GM12878 (cell line): ENCODE measurements around the gene TMPRSS11A. TPM values are rescaled to one million over a fixed set of nuclear protein-coding genes. Genes with fewer than 3 reads are reported as not detected.

ENCODE experiments used
- ATAC-seq: fragments of 200-7000 bp; cut with Tn5 transposase; 3 replicates; pipeline ENCODE4 v1.9.1; 2020; ENCODE audit warnings: mild to moderate bottlenecking, moderate library complexity
- BruUV-seq: library from RNA; stranded (reverse); fragments of 400-500 nt; replicated peaks from 2 replicates; lab custom pipeline; 2021; lab: Mats Ljungman, UMichigan
- CTCF ChIA-PET: fragments of 300-600 bp; sonication (Branson Sonifier 250); formaldehyde crosslinking; extraction: SDS; loops from one replicate; lab custom pipeline; 2021; ENCODE audit warnings: inconsistent platforms; lab: Yijun Ruan, JAX
- POLR2A ChIA-PET: fragments of 350-600 bp; formaldehyde crosslinking; extraction: SDS; loops from one replicate; lab custom pipeline; 2021; ENCODE audit warnings: inconsistent platforms; lab: Charles Lee
- RAD21 ChIA-PET: fragments of 300-600 bp; sonication (Branson Sonifier 250); formaldehyde crosslinking; loops from one replicate; lab custom pipeline; 2023; ENCODE audit warnings: antibody characterized with exemption; ENCODE audit not compliant: unreplicated experiment; lab: Charles Lee
- SMC1A ChIA-PET: fragments of 300-600 bp; sonication (Branson Sonifier 250); formaldehyde crosslinking; loops from one replicate; lab custom pipeline; 2023; ENCODE audit not compliant: unreplicated experiment, uncharacterized antibody; lab: Charles Lee
- DNase-seq: peaks from one replicate; pipeline ENCODE4 v3.0.0-alpha.2; 2011; ENCODE audit warnings: low read depth, low spot score
- FAIRE-seq: peaks from 3 replicates; lab custom pipeline; 2011; peaks lifted over from hg19 to GRCh38; lab: Jason Lieb, UNC
- H2AFZ ChIP-seq: 2 replicates; pipeline ENCODE4 v1.6.0; 2011; ENCODE audit warnings: low read depth, low read length, control low read depth; ENCODE audit not compliant: control insufficient read depth
- H3K27ac ChIP-seq: 2 replicates; pipeline ENCODE4 v1.5.1; 2011; ENCODE audit warnings: control low read depth; ENCODE audit not compliant: control insufficient read depth, insufficient read depth
- H3K27me3 ChIP-seq, 2 experiments: replicated peaks in 1 of 2; 2 replicates each; pipeline versions ENCODE4 v1.6.0 to v1.6.1; 2011; ENCODE audit warnings: low read length in 1 of 2; ENCODE audit not compliant: control insufficient read depth in 2 of 2, insufficient read depth in 2 of 2
- H3K36me3 ChIP-seq, 2 experiments: 2 replicates each; pipeline ENCODE4 v1.5.1; 2011; ENCODE audit warnings: low read length in 1 of 2; ENCODE audit not compliant: control insufficient read depth in 2 of 2, insufficient read depth in 2 of 2
- H3K4me1 ChIP-seq: 2 replicates; pipeline ENCODE4 v1.6.1; 2011; ENCODE audit warnings: mild to moderate bottlenecking, low read length, moderate library complexity, mixed read lengths; ENCODE audit not compliant: control insufficient read depth, insufficient read depth
- H3K4me2 ChIP-seq: 2 replicates; pipeline ENCODE4 v1.6.0; 2011; ENCODE audit warnings: control low read depth; ENCODE audit not compliant: control insufficient read depth, insufficient read depth
- H3K4me3 ChIP-seq: fragments of 200-600 bp; sonication (generic); 2 replicates; pipeline ENCODE4 v1.5.1; 2016
- H3K79me2 ChIP-seq: 2 replicates; pipeline ENCODE4 v1.6.0; 2011; ENCODE audit warnings: low read length; ENCODE audit not compliant: control insufficient read depth, insufficient read depth
- H3K9ac ChIP-seq: 2 replicates; pipeline ENCODE4 v1.8.0; 2011; ENCODE audit warnings: low read length, control low read depth, mixed read lengths; ENCODE audit not compliant: control insufficient read depth, insufficient read depth
- H3K9me3 ChIP-seq: replicated peaks from 3 replicates; pipeline ENCODE4 v1.5.1; 2011; ENCODE audit warnings: mild to moderate bottlenecking, low read length; ENCODE audit not compliant: control insufficient read depth, insufficient read depth
- H4K20me1 ChIP-seq: 2 replicates; pipeline ENCODE4 v1.6.0; 2011; ENCODE audit not compliant: control insufficient read depth, insufficient read depth
- ASH2L ChIP-seq: fragments of 300-600, 200-600 bp; sonication (generic); IDR thresholded peaks from 2 replicates; pipeline ENCODE4 v1.6.1; 2017; ENCODE audit warnings: low read depth, mild to moderate bottlenecking, borderline replicate concordance
- ATF3 ChIP-seq: IDR thresholded peaks from 2 replicates; pipeline ENCODE4 v1.6.1; 2011; ENCODE audit warnings: low read depth, mild to moderate bottlenecking, low read length, moderate library complexity, borderline replicate concordance; ENCODE audit errors: extremely low read depth
- EED ChIP-seq: sonication (generic); IDR thresholded peaks from 2 replicates; pipeline ENCODE4 v1.6.1; 2016; ENCODE audit warnings: antibody characterized with exemption, low read depth
- ELK1 ChIP-seq: IDR thresholded peaks from 2 replicates; pipeline ENCODE4 v1.6.1; 2012; ENCODE audit warnings: low read depth, low read length, improper control_type of control experiment
- HCFC1 ChIP-seq: fragments of 150-350 bp; IDR thresholded peaks from 2 replicates; pipeline ENCODE4 v1.6.1; 2014; ENCODE audit warnings: low read length
- MAX ChIP-seq: IDR thresholded peaks from 2 replicates; pipeline ENCODE4 v1.6.1; 2012; ENCODE audit warnings: low read depth, low read length, improper control_type of control experiment
- MYB ChIP-seq: fragments of 150-350 bp; IDR thresholded peaks from 2 replicates; pipeline ENCODE4 v1.6.1; 2014; ENCODE audit warnings: mild to moderate bottlenecking, low read depth, low read length, borderline replicate concordance
- POLR2A ChIP-seq: IDR thresholded peaks from 2 replicates; pipeline ENCODE4 v1.6.1; 2011; ENCODE audit warnings: low read depth, mild to moderate bottlenecking, low read length
- POLR2AphosphoS5 ChIP-seq: IDR thresholded peaks from 2 replicates; pipeline ENCODE4 v1.6.1; 2011; ENCODE audit warnings: mild to moderate bottlenecking, low read length, inconsistent platforms
- RBBP5 ChIP-seq: fragments of 200-600 bp; sonication (generic); conservative IDR thresholded peaks from 2 replicates; pipeline ENCODE4 v1.6.1; 2016
- ZBTB11 ChIP-seq: fragments of 450-650 bp; formaldehyde crosslinking; IDR thresholded peaks from 2 replicates; pipeline ENCODE4 v1.5.0; 2022; ENCODE audit warnings: mild to moderate bottlenecking, missing genetic modification characterization
- WGBS: methylation state at CpG from one replicate; pipeline ENCODE4 v1.1.6; 2016; ENCODE audit warnings: low lambda C conversion rate; ENCODE audit not compliant: insufficient replicate concordance, insufficient coverage; ENCODE audit errors: missing lambda C conversion rate; 5-methylcytosine and 5-hydroxymethylcytosine counted together
- in situ Hi-C: fragments of 300-500 bp; cut with MboI; formaldehyde crosslinking; loops from 9 replicates; pipeline ENCODE4 v1.14.3; 2018; ENCODE audit warnings: mixed read lengths
- intact Hi-C: fragments of 100-400 bp; cut with micrococcal nuclease; formaldehyde crosslinking; loops from one replicate; pipeline ENCODE4 v1.14.2; 2022; ENCODE audit not compliant: unreplicated experiment
- polyA plus RNA-seq, 11 experiments: library from polyadenylated mRNA; depleted of rRNA in 4 of 11; unstranded in 6 of 11; stranded (reverse) in 5 of 11; fragments of >200 nt; fragmentation: Nextera tagmentation in 4 of 11; fragmentation: Illumina TruSeq in 1 of 11; extraction: Ambion mirVana in 4 of 11; extraction: Trizol in 1 of 11; gene quantifications; 1 replicate in 1 of 11; 2 replicates in 10 of 11; pipeline versions ENCODE4 v1.2.1 to v1.2.3, GENCODE V29; 2011 to 2016; ENCODE audit warnings: inconsistent platforms in 2 of 11, missing spikeins in 2 of 11, low read depth in 1 of 11
- total RNA-seq, 4 experiments: library from RNA; depleted of rRNA in 3 of 4; stranded (reverse); fragments of >200 nt in 3 of 4; fragmentation: Illumina TruSeq in 1 of 4; extraction: Trizol in 1 of 4; gene quantifications; 2 replicates each; pipeline versions ENCODE4 v1.2.1 to v1.2.3, GENCODE V29; 2013 to 2021
- TF ChIP-seq, protein P1 (sequence below): IDR thresholded peaks from 2 replicates; pipeline ENCODE4 v1.6.1; 2012; ENCODE audit warnings: improper control_type of control experiment, low read depth, low read length; ENCODE audit not compliant: insufficient replicate concordance

Gene TMPRSS11A
- total and polyA plus RNA-seq, 10 of the 15 experiments (the other 5 are each of a cell fraction or from before 2014, with no cell fraction given) = 0.02 TPM; not detected in 9

DNA sequence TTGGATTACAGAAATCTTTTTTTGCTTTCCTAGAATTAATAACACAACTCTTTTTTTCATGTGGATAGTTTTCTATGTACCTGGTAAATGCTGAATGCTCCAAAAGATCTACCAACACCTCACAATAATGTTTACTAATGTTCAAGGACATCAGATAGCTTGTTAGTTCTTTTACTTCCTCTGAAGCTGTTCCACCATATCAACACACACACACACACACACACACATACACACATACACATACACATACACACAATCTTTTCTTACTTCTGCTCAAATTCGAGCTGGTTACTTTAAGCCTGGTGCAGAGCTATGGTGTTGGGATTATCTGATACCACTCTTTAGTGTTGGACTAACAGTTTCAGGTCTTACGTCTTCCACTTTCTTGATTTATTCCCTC, 51.2 kb downstream of the TMPRSS11A start:
- Histone ChIP-seq H3K9ac (no peak overlapping the region), H3K79me2 (no peaks in the 10 kb centered on the region), H3K9me3 (no peaks in the 10 kb centered on the region), H3K4me2 (no peak overlapping the region), H3K27me3 (no peaks in the 10 kb centered on the region), H3K4me1 (no peaks in the 10 kb centered on the region), H3K27ac (no peak overlapping the region), H4K20me1 (no peaks in the 10 kb centered on the region), H2AFZ (no peak overlapping the region), H3K36me3 (no peaks in the 10 kb centered on the region), H3K4me3 (no peak overlapping the region)
- ChIA-PET SMC1A (interaction anchor here (0.8 to 4.4 kb wide), 5 partner anchors 14 to 368 kb away, joined by 3 to 14 read pairs (median 4); no protein-coding TSS in a partner anchor), POLR2A (no interaction called here), CTCF (interaction anchor here (0.6 to 3.9 kb wide), 11 partner anchors 11 to 369 kb away, joined by 3 to 29 read pairs (median 5); no protein-coding TSS in a partner anchor), RAD21 (interaction anchor here (0.7 to 1.5 kb wide), 2 partner anchors 357 to 362 kb away, joined by 3 to 4 read pairs; no protein-coding TSS in a partner anchor)
- FAIRE-seq (no peak), ATAC-seq (no peak), DNase-seq (no peak)
- intact Hi-C loops (loop anchor here (10.0 kb wide), 2 partner anchors 167 to 263 kb away; no protein-coding TSS in a partner anchor), in situ Hi-C loops (no loop called here)
- BruUV-seq = no TSS peak
- WGBS = 44% methylated on average over 2 of the region's 2 CpGs
- TF ChIP-seq MYB (no peak), ASH2L (no peak), ELK1 (no peak), ZBTB11 (no peak), RBBP5 (no peak), MAX (no peak), POLR2AphosphoS5 (no peak), HCFC1 (no peak), ATF3 (no peak), POLR2A (no peak), EED (no peak)
- TF ChIP-seq, protein P1, sequence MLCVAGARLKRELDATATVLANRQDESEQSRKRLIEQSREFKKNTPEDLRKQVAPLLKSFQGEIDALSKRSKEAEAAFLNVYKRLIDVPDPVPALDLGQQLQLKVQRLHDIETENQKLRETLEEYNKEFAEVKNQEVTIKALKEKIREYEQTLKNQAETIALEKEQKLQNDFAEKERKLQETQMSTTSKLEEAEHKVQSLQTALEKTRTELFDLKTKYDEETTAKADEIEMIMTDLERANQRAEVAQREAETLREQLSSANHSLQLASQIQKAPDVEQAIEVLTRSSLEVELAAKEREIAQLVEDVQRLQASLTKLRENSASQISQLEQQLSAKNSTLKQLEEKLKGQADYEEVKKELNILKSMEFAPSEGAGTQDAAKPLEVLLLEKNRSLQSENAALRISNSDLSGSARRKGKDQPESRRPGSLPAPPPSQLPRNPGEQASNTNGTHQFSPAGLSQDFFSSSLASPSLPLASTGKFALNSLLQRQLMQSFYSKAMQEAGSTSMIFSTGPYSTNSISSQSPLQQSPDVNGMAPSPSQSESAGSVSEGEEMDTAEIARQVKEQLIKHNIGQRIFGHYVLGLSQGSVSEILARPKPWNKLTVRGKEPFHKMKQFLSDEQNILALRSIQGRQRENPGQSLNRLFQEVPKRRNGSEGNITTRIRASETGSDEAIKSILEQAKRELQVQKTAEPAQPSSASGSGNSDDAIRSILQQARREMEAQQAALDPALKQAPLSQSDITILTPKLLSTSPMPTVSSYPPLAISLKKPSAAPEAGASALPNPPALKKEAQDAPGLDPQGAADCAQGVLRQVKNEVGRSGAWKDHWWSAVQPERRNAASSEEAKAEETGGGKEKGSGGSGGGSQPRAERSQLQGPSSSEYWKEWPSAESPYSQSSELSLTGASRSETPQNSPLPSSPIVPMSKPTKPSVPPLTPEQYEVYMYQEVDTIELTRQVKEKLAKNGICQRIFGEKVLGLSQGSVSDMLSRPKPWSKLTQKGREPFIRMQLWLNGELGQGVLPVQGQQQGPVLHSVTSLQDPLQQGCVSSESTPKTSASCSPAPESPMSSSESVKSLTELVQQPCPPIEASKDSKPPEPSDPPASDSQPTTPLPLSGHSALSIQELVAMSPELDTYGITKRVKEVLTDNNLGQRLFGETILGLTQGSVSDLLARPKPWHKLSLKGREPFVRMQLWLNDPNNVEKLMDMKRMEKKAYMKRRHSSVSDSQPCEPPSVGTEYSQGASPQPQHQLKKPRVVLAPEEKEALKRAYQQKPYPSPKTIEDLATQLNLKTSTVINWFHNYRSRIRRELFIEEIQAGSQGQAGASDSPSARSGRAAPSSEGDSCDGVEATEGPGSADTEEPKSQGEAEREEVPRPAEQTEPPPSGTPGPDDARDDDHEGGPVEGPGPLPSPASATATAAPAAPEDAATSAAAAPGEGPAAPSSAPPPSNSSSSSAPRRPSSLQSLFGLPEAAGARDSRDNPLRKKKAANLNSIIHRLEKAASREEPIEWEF = no peak
